ENCODE measurements around the gene ATF4. TPM values are rescaled to one million over a fixed set of nuclear protein-coding genes. Genes with fewer than 3 reads are reported as not detected.
A peak's percentile ranks its signal among the peaks of the same experiment; 100 is the strongest.

The ATF4 gene
- total RNA-seq, 4 donors from 2014 or later: 222 to 550 (median 280) TPM

- no peak for DNase-seq
- Histone ChIP-seq H3K27ac (no peak overlapping the region), H3K4me1 (peaks cover 0 to 10% (median 4%) of the 10 kb centered on the region in 4 donors), H3K27me3 (peaks cover 0 to 8% of the 10 kb centered on the region in 2 donors), H3K36me3 (no peaks in the 10 kb centered on the region), H3K9me3 (peaks cover 0 to 3% (median 0%) of the 10 kb centered on the region in 4 donors), H3K4me3 (no peak overlapping the region)
- no peak for TF ChIP-seq CTCF (IDR thresholded peaks at IDR 0.05)
- TF ChIP-seq POLR2A (IDR thresholded peaks at IDR 0.05): no peak
These were observed 42.6 kb downstream of the ATF4 start for GRCh38 chr22:39562839-39563489.

GRCh38 chr22:39563571-39564428 lies 43.4 kb downstream of the ATF4 start:
- H3K27ac ChIP-seq: no peak overlapping the region
- no peak for TF ChIP-seq CTCF (IDR thresholded peaks at IDR 0.05)
- TF ChIP-seq POLR2A (IDR thresholded peaks at IDR 0.05): no peak
- peaks cover 0 to 6% (median 0%) of the 10 kb centered on the region in 4 donors for H3K4me1 ChIP-seq
- H3K27me3 ChIP-seq: no peaks in the 10 kb centered on the region
- no peak overlapping the region for H3K4me3 ChIP-seq
- DNase-seq: no peak
- H3K36me3 ChIP-seq: no peaks in the 10 kb centered on the region
- peaks cover 0 to 3% (median 0%) of the 10 kb centered on the region in 4 donors for H3K9me3 ChIP-seq

DNA sequence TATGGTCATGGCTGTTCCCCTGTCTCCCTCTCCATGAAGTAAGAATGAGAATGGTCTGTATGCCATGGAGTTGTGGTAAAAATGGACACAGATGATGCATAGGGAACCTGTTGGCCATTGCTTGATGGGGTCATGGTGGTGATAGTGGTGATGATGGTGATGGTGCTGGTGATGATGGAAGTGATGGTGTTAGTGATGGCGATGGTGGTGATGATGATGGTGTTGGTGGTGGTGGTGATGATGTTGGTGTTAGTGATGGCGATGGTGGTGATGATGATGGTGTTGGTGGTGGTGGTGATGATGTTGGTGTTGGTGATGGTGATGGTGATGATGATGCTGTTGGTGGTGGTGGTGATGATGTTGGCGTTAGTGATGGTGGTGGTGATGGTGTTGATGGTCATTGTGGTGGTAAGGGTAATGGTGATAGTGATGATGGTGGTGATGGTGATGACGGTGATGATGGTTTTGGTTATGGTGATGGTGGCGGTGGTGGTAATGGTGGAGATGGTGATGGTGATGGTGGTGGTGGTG lies 45.1 kb downstream of the ATF4 start:
- Histone ChIP-seq H3K4me3 (no peak overlapping the region), H3K4me1 (peaks cover 0 to 6% (median 0%) of the 10 kb centered on the region in 4 donors), H3K36me3 (no peaks in the 10 kb centered on the region), H3K27me3 (no peaks in the 10 kb centered on the region), H3K9me3 (no peaks in the 10 kb centered on the region), H3K27ac (no peak overlapping the region)
- DNase-seq: no peak
- TF ChIP-seq POLR2A (IDR thresholded peaks at IDR 0.05) (no peak), CTCF (IDR thresholded peaks at IDR 0.05) (no peak)

DNA sequence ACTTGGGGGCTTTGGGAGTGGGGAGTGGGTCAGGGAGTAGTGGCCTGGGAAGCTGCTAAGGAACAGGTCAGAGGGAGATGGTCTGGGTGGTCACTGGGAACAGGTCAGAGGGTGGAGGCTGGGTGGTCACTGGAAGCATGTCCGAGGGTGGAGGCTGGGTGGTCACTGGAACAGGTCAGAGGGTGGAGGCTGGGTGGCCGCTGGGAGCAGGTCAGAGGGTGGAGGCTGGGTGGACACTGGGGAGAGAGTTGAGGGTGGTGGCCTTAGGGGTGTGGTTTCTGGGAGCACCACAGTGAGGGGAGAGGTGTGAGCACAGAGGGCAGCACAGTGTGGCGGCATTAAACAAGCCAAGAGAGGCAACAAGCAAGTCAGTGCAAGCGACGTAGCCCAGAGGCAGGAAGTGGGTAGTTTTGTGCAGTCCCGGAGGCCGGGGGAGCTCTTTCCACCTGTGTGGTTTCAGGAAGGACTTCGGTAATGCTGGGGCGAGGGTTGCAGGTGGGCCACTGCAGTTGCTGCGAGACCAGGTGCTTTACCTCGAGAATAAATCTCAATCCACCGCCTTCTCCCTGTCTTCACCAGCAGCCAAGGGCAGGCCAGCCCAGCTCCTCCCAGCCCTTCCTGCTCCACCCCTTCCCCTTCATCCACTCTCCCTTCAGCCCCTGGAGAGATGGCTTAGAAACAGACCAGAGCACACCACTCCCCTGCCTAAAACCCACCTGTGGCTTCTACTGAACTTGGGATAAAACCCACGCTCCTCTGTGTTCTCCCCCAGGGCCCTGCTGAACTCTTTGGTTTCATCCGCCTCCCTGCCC lies 47.0 kb downstream of the ATF4 start:
- Histone ChIP-seq H3K9me3 (no peaks in the 10 kb centered on the region), H3K4me1 (peaks cover 0 to 6% (median 0%) of the 10 kb centered on the region in 4 donors), H3K27me3 (no peaks in the 10 kb centered on the region), H3K36me3 (no peaks in the 10 kb centered on the region), H3K4me3 (no peak overlapping the region), H3K27ac (no peak overlapping the region)
- DNase-seq: peak in 2 of 3 donors; percentile 57 to 76
- TF ChIP-seq CTCF (IDR thresholded peaks at IDR 0.05): no peak
- no peak for TF ChIP-seq POLR2A (IDR thresholded peaks at IDR 0.05)

GRCh38 chr22:39568278-39568981 lies 48.1 kb downstream of the ATF4 start:
- Histone ChIP-seq H3K4me3 (no peak overlapping the region), H3K4me1 (peaks cover 0 to 6% (median 0%) of the 10 kb centered on the region in 4 donors), H3K27me3 (no peaks in the 10 kb centered on the region), H3K9me3 (no peaks in the 10 kb centered on the region), H3K36me3 (no peaks in the 10 kb centered on the region), H3K27ac (no peak overlapping the region)
- TF ChIP-seq POLR2A (IDR thresholded peaks at IDR 0.05) (no peak), CTCF (IDR thresholded peaks at IDR 0.05) (no peak)
- DNase-seq: no peak
